GM12801 (cell line): Measurements from ENCODE around the gene RNF125.

Experiments used
- CTCF ChIP-seq: IDR thresholded peaks from one replicate; pipeline ENCODE4 v1.5.1; 2011; ENCODE audit warnings: control low read depth; ENCODE audit not compliant: insufficient read length; ENCODE audit errors: extremely low read depth

RNF125 gene

GRCh38 chr18:31980863-31981262, 37.8 kb upstream of the RNF125 start:
- TF ChIP-seq CTCF = no peak

- TF ChIP-seq CTCF = no peak
Observed at GRCh38 chr18:31983020-31983419, 35.6 kb upstream of the RNF125 start.

GRCh38 chr18:31983976-31984375, 34.6 kb upstream of the RNF125 start:
- no peak for TF ChIP-seq CTCF

GRCh38 chr18:31990823-31991222, 27.8 kb upstream of the RNF125 start:
- TF ChIP-seq CTCF = no peak

- TF ChIP-seq CTCF = no peak
Observed at GRCh38 chr18:31996007-31996406, 22.6 kb upstream of the RNF125 start.

GRCh38 chr18:31998880-31999412, 19.7 kb upstream of the RNF125 start:
- TF ChIP-seq CTCF = no peak

GRCh38 chr18:32010124-32010721, 8.4 kb upstream of the RNF125 start:
- TF ChIP-seq CTCF = no peak
